ENCODE measurements around the gene RCBTB2.
A peak's percentile ranks its signal among the peaks of the same experiment; 100 is the strongest.

The RCBTB2 gene

DNA sequence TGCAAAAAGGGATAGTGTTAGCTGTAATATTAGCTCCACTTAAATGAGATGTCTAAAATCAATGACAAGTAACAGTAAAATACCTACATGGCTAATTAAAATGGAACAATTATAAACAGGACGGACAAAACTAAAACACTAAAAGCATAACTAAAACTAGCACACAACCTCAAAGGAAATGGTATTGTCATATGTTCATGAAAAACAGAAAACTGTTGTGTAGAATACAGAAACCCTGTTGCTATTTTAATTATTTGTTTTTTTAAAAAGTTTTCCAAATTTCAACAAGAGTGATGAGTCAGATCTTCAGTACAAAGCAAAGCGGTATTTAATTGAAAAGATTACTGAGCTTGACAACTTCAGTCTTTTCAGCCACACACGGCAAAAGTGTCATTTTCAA lies 4.2 kb downstream of the RCBTB2 start:
- no peak for DNase-seq

GRCh38 chr13:48527955-48528354 lies 4.9 kb downstream of the RCBTB2 start:
- DNase-seq: no peak

- DNase-seq: no peak
Observed at GRCh38 chr13:48526286-48526685, 6.6 kb downstream of the RCBTB2 start.

GRCh38 chr13:48518083-48518482 lies 14.8 kb downstream of the RCBTB2 start:
- no peak for DNase-seq

DNA sequence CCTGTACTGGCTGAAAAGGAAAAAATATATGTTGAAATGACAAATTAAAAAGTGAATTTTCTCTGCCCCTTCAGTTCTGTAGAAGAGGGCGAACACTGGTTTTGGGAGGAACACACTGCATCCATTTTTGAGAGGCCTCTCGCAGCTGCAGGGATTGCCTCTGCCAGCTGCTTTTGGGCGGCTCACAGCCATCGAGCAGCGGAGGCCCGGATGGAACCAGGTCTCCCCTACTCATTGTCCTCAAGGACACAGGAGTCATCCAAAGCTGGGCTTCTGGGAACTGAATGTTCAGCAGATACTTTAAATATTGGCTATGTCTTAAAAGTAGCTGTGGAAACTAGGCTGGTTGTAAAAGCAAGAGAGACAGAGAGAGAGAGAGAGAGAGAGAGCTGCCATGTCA lies 17.1 kb downstream of the RCBTB2 start:
- no peak for DNase-seq

DNA sequence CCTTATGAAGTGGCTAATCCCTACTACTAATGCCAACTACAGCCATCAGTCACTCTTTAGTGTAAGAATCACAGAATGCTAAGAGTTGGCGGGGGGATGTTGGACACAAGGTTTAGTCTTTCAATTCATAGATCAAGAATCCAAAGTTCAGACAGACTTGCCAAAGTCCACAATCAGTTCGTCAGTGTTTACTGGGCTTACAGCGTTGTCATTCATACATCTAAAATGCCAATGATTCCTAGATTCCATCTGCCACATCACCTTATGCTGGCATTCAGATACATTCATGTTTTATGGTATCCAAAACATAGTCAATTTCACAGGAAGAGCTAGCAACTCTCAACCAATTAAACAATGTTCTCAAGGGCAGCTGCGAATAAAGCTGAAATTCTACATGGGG lies 18.1 kb downstream of the RCBTB2 start:
- DNase-seq: no peak

DNA sequence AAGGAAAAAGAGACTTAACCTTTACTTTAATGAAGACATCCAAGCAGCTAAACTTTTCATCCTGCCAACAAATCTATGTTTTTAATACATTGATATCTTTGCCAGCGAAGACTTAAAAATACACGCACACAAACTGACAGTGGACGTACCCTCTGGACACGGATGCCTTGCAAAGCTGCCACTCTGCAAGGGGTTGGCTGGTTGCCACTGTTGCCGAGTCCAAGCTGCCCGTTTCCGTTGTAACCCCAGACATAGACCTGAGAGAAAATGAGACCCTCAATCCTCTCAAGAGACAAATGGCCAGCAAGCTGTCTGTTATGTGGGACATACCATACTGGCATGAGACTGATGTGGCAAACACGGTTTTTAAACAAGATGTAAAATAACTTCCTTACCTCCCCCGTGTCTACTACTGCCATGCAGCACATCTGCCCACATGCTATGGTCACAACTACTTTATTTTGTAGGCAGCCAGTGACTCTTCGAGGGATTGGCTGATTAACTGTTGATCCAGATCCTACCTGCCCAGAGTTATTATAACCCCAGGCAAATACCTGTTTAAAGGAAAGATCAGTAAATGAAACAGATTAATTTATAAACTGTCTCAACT lies 21.2 kb downstream of the RCBTB2 start:
- no peak for DNase-seq

- no peak for DNase-seq
Observed at GRCh38 chr13:48510698-48511097, 22.2 kb downstream of the RCBTB2 start.

DNA sequence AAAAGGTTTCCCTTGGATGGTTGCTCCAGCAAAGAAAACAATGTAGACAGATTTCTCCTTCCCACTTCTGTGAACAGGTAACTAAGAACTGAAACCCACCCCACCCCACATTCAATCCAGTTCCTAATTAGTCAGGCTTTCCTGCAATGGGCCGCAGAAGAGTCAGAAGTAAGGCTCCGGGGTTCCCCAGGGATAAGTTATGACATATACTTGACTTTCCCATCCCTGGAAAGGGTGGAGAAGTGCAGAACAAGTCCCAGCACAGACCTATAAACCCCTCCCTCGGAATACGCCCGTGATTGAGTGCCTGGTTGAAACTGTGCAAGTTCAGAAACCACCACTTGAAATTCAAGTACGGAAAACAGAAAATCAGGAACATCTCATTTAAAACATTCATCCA lies 24.9 kb downstream of the RCBTB2 start:
- DNase-seq: no peak

- no peak for DNase-seq
Observed at GRCh38 chr13:48507021-48507420, 25.9 kb downstream of the RCBTB2 start.

GRCh38 chr13:48506092-48506701 lies 26.7 kb downstream of the RCBTB2 start:
- no peak for DNase-seq

GRCh38 chr13:48505597-48506091 lies 27.2 kb downstream of the RCBTB2 start:
- peak; percentile 71 for DNase-seq

DNA sequence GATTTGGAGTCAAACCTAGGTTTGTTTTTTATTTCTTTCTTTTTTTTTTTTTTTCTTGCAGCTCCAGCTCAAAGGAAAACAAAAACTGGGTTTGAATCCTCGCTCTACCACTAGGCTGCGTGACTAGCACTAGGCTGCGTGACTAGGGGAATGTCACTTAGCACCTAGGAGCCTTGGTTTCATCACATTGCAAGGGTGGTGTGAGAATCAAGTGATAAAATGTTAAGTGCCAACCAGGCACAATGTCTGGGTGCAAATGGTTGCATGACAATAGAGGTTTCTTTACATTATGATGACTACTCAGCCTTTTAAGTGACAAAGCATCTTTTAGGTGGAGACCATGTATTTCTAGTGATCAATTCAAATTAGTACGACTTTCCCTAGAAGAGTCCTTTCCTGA lies 27.9 kb downstream of the RCBTB2 start:
- no peak for DNase-seq

- DNase-seq: no peak
Observed at GRCh38 chr13:48504606-48505005, 28.3 kb downstream of the RCBTB2 start.

DNA sequence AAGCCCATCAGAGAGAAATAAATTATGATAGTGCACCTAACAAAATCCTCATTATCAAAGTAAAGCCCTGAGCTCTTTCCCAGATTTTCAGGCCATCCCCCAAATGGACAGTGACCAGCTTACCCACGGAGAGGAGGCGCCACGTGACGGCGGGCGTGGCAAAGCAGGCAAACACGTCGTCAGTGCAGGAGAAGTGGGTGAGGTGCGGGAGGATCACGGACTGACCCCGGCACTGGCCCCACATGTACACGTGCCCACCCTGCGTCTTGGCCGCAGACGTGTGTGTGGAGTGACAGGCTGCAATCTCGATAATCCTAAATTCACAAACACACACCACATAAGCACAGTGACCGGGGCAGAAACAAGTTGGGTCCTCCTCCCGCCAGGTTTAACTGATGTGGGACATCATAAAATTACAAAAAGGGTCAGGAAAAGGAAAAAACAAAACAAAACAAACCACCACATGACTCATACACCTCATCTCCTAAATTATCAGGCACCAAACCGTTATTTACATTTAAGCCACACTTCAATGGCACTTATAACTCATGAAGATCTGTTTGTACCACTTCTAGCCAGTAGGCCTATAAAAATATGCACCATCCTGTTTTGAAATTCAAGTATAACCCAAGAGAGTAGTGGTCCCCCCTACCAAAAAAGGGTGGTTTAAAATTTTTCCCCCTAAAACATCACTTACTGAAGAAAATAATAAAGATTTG lies 30.1 kb downstream of the RCBTB2 start:
- DNase-seq: no peak

GRCh38 chr13:48501705-48502104 lies 31.2 kb downstream of the RCBTB2 start:
- no peak for DNase-seq

DNA sequence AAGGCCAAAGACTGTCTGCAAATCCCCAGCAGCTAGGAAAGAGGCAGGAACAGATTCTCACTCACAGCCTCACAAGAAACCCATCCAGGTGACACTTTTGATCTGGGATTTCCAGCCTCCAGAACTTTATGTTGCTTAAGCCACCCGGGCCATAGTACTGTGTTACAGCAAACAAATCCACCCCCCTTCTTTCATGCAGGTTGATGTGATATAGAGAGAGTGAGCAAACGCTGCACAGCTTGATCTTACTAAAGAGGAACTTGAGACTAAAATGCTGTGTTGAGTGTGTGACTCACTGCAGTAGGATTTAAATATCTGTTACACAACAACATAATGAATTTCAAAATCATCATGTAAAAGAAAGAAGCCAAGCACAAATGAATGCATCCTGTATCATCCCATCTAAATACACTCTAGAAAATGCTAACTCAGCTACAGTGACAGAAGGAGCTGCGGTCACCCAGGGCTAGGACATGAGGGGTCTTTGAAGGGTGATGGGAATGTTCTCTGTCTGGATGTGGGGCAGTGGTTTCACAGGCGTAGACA lies 32.2 kb downstream of the RCBTB2 start:
- DNase-seq: no peak

GRCh38 chr13:48497669-48498068 lies 35.2 kb downstream of the RCBTB2 start:
- DNase-seq: no peak

DNA sequence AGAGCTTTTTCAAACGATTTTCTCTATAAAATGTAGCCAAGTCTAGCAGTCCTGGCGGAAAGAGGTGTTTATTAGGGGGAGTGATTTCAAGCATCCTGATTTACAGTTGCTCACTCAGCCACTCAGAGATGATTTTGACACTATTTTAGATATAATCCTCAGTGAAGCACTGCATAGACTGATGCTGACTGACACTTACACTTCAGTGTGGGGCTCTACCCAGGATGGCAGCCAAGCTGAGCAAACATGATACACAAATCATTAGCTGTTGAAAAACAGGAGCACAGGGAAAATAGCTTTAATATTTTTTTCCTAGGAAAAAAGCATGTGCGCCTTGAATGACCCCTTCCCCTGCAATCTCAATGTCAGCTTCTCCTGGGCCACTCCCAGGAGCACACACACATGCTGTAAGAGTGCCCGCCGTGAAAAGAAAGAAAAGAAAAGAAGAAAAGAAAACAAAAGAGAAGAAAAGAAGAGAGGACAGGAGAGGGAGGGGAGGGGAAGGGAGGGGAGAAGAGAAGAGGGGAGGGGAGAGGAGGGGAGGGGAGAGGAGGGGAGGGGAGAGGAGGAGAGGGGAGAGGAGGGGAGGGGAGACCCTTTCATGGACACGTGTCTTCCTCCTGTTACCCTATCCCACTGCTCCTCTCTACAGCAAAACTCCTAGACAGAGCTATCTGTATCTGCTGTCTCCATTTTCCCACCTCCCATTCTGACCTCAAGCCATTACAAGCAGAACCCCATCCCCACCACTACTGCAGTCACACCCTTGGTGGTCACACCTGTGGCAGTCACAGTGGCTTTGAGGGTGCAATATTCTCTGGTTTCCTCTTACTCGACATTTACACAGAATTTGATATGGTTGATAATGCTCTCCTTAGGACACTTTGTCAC lies 36.4 kb downstream of the RCBTB2 start:
- DNase-seq: no peak

DNA sequence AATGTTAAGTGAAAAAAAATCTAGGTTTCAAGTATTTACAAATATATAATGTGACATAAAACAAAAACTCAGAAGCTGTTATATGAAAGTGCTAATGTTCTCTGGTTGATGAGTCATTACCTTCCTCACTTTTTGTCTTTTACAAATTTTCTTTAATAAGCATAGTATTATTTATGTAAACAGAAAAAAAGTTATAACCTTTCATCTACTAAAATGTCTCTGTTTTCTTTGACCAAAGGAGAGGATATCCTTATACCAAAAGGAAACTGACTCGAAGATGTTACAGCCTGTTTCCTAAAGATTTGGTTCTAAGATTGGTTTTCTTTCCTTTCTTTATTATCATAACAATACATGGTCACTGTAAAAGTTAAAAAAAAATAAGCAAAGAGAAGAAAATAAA lies 38.0 kb downstream of the RCBTB2 start:
- DNase-seq: no peak

- no peak for DNase-seq
Observed at GRCh38 chr13:48493851-48494250, 39.0 kb downstream of the RCBTB2 start.

DNA sequence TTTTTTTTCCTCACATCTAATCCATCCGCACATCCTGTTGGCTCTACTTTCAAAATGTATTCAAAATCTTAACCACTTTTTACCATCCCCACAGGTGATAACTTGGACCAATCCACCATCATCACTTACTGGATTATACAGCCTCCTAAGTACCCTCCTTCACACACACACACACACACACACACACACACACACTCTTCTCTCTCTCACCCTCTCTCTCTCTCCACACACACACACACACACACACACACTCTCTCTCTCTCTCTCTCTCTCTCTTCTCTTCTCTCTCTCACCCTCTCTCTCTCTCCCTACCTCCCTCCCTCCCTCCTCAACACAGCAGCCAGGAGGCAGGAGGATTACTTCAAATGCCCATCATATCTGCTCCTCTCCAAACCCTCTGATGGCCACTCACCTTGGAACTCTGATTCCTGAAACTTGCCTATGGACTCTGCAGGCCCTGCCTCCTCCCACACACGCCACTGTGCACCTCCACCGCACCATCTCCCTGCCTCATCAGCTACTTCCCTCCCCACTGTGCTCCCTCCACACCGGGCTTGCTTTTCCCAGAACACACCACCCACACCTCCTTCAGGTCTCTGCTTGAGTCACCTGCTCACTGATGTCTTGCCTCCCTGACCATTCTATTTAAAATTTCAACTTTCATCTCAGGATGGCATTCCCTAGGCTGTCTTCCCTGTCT lies 39.7 kb downstream of the RCBTB2 start:
- no peak for DNase-seq

Measured in KG1 (cell line).